ENCODE measurements around the gene FAU. TPM values are rescaled to one million over a fixed set of nuclear protein-coding genes. Genes with fewer than 3 reads are reported as not detected.

Gene FAU
- polyA plus RNA-seq, 1 of the 3 experiments (the other 2 are of a cell fraction): 1,210 TPM

DNA sequence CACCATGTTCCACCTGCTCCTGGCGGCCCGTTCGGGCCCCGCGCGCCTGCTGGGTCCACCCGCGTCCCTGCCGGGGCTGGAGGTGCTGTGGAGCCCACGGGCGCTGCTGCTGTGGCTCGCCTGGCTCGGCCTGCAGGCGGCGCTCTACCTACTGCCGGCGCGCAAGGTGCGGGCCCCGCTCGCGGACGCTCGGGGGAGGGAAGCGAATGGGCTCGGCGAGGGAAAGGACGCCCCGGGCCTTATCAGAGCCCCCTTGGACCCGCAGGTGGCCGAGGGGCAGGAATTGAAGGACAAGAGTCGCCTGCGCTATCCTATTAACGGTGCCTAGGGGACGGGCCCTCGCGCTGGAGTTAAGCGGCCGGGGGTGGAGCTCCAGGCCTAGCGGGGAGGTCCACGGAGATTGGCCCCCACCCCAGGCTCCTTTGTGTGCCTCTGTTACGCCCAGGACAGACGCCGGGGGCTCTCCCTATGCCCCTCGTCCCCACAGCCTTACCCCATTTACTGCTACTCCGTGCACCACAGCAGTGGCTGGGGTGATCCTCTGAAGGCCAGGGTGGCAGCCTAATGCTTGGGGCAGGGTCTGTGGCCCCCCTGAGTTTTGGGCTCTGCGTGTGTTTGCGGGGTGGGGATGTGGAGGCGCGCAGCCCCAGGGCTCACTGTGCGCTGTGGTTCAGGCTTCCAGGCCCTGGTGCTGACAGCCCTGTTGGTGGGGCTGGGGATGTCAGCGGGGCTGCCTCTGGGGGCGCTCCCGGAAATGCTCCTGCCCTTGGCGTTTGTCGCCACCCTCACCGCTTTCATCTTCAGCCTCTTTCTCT, 9.2 kb downstream of the FAU start (continued):
- TF ChIP-seq, protein P1, sequence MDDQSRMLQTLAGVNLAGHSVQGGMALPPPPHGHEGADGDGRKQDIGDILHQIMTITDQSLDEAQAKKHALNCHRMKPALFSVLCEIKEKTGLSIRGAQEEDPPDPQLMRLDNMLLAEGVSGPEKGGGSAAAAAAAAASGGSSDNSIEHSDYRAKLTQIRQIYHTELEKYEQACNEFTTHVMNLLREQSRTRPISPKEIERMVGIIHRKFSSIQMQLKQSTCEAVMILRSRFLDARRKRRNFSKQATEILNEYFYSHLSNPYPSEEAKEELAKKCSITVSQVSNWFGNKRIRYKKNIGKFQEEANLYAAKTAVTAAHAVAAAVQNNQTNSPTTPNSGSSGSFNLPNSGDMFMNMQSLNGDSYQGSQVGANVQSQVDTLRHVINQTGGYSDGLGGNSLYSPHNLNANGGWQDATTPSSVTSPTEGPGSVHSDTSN (IDR thresholded peaks at IDR 0.05): peak; percentile 60
- TF ChIP-seq, protein P2, sequence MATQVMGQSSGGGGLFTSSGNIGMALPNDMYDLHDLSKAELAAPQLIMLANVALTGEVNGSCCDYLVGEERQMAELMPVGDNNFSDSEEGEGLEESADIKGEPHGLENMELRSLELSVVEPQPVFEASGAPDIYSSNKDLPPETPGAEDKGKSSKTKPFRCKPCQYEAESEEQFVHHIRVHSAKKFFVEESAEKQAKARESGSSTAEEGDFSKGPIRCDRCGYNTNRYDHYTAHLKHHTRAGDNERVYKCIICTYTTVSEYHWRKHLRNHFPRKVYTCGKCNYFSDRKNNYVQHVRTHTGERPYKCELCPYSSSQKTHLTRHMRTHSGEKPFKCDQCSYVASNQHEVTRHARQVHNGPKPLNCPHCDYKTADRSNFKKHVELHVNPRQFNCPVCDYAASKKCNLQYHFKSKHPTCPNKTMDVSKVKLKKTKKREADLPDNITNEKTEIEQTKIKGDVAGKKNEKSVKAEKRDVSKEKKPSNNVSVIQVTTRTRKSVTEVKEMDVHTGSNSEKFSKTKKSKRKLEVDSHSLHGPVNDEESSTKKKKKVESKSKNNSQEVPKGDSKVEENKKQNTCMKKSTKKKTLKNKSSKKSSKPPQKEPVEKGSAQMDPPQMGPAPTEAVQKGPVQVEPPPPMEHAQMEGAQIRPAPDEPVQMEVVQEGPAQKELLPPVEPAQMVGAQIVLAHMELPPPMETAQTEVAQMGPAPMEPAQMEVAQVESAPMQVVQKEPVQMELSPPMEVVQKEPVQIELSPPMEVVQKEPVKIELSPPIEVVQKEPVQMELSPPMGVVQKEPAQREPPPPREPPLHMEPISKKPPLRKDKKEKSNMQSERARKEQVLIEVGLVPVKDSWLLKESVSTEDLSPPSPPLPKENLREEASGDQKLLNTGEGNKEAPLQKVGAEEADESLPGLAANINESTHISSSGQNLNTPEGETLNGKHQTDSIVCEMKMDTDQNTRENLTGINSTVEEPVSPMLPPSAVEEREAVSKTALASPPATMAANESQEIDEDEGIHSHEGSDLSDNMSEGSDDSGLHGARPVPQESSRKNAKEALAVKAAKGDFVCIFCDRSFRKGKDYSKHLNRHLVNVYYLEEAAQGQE (IDR thresholded peaks at IDR 0.05; ENCODE audit: low read depth, low read length): no peak
- TF ChIP-seq MXI1 (IDR thresholded peaks at IDR 0.05; ENCODE audit: low read depth, low read length) (0 out of 2 replicates have a peak, but pooled peaks have one; percentile 37), EZH2phosphoT487 (IDR thresholded peaks at IDR 0.05; ENCODE audit: borderline replicate concordance, low read depth) (no peak), FOXM1 (IDR thresholded peaks at IDR 0.05; ENCODE audit: low read depth) (no peak), GATA2 (CRISPR knock-in tag; IDR thresholded peaks at IDR 0.05) (no peak), CHD2 (IDR thresholded peaks at IDR 0.05; ENCODE audit: low read length, partially characterized antibody) (no peak), USF2 (IDR thresholded peaks at IDR 0.05; ENCODE audit: borderline replicate concordance, low read depth, low read length) (no peak), RCOR1 (IDR thresholded peaks at IDR 0.05; ENCODE audit: low read length) (no peak), RAD21 (IDR thresholded peaks at IDR 0.05; ENCODE audit: low read length) (no peak), ELF1 (IDR thresholded peaks at IDR 0.05) (no peak), SIN3A (IDR thresholded peaks at IDR 0.05; ENCODE audit: borderline replicate concordance, low read depth, low read length) (peak; percentile 68; the same call in 1 of the 2 replicates), TAF1 (IDR thresholded peaks at IDR 0.05; ENCODE audit: borderline replicate concordance, low read depth, low read length) (peak; percentile 20; the same call in 1 of the 2 replicates)
- TF ChIP-seq, protein P3, sequence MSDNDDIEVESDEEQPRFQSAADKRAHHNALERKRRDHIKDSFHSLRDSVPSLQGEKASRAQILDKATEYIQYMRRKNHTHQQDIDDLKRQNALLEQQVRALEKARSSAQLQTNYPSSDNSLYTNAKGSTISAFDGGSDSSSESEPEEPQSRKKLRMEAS (IDR thresholded peaks at IDR 0.05; ENCODE audit: low read depth): peak; percentile 36

All from SK-N-SH (cell line).